Fibroblast of skin of right biceps (primary cell): ENCODE data around the gene GNA12.
"Not testable (repeated sequence)": the region's sequence is repeated elsewhere in the genome, so short reads cannot be mapped to it uniquely, and the experiment has no call there.

Source experiments
- DNase-seq: peaks from one replicate; pipeline ENCODE4 v3.0.0-alpha.2; 2013

The GNA12 gene

GRCh38 chr7:2708547-2709310 is 135.4 kb downstream of the GNA12 start:
- DNase-seq = no peak

DNA sequence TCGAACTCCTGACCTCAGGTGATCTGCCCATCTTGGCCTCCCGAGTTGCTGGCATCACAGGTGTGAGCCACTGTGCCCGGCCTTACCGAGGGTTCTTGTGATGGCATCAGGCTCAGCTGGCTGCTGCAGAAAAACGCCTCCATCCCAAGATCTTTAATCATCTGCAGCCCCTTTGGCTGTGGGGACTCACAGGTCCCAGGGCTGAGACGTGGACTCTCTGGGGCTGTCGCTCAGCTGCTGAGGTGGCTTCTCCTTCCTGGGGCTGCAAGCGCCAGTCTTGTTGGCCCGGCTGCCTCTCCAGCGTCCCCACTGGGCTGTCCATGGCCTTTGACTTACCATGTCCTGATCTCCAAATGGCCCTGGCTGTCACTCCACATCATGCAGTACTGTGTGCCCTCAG is 136.1 kb downstream of the GNA12 start:
- no peak for DNase-seq

DNA sequence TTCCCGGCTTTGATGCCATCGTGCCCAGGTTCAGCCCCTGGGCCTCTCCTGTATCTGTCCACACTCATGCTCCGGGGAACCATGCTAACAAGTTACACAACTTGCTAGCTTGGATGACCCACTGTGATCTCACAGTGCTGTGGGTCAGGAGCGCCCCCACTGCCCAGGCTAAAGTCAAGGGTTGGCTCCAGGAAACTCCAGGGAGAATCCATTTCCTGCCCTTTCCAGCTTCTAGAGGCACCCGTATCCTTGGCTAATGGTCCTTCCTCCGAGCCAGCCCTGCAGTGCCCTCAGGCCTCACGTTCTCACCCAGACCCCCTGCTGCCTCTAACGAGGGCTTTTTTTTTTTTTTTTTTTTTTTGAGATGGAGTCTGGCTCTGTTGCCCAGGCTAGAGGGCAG is 136.6 kb downstream of the GNA12 start:
- no peak for DNase-seq

- DNase-seq = no peak
Observed at GRCh38 chr7:2706685-2707126, 137.4 kb downstream of the GNA12 start.

DNA sequence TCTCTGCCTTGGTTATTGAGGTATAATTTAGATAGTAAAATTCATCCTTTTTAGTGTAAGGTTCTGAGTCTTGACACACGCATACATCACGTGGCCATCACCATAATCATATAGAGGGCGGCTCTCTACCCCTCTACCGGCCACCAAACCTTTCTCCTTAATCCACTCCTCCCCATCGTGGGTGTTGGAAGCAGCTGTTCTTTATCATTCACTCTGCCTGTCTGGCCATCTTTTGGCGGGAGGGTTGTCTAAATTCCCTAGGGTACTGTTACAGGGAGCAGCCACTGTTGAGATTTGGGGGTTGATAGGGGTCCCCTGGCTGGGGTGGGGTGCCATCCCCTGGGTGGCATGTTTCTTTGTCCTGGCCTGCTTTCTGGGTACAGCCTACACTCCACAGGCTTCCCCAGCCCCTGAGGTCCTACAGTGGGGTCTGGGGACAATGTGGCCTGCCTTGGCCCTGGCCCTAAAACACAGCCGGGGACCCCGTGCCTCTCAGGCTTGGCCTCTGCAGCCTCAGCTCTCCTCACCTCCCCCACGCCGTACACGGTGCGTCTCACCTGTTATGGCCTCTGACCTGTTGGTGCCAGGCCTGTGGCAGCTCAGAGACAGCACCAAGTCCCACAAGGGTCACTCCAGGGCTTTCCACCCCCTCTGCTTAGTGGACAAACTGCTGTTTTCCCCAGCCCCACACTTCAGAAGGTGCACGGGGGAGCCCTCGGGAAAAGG is 138.6 kb downstream of the GNA12 start:
- no peak for DNase-seq

DNA sequence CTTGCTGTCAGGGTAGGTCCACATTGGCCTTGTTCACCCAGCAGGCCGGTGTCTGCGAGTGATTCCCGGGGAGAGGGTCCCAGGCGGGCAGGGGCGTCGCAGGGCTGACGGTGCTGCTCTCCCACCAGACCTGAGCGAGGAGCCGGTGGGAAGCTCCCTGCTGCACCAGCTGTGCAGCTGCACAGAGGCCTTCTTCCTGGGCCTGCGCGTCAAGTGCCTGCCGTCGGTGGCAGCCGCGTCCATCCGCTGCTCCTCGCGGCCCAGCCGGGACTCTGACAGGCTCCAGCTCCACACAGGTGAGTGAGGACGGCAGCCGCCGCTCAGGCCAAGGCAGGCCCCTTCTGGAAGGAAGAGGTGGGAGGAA is 141.5 kb downstream of the GNA12 start:
- DNase-seq = no peak

GRCh38 chr7:2701832-2702593 is 142.1 kb downstream of the GNA12 start:
- no peak for DNase-seq

DNA sequence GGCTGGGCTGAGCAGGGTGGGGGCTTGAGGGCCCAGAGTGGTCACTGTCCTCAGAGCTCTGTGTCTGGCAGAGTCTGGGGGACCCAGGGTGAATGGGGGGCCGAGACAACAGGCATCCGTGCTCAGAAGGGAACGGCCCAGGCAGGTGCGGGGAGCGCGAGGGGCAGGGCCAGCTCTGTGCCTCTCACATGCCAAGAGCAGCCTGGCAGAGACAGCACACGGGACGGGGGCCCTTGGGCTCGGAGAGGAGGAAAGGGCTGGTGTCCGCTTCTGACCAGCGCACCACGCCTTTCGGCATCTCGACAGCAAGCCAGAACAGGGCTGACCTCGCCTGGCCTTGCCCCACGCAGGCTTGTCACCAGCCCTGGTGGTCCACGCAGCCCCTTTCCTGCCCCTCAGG is 142.7 kb downstream of the GNA12 start:
- no peak for DNase-seq

- no peak for DNase-seq
Observed at GRCh38 chr7:2700141-2700850, 143.8 kb downstream of the GNA12 start.

GRCh38 chr7:2699289-2699620 is 144.9 kb downstream of the GNA12 start:
- DNase-seq = no peak

DNA sequence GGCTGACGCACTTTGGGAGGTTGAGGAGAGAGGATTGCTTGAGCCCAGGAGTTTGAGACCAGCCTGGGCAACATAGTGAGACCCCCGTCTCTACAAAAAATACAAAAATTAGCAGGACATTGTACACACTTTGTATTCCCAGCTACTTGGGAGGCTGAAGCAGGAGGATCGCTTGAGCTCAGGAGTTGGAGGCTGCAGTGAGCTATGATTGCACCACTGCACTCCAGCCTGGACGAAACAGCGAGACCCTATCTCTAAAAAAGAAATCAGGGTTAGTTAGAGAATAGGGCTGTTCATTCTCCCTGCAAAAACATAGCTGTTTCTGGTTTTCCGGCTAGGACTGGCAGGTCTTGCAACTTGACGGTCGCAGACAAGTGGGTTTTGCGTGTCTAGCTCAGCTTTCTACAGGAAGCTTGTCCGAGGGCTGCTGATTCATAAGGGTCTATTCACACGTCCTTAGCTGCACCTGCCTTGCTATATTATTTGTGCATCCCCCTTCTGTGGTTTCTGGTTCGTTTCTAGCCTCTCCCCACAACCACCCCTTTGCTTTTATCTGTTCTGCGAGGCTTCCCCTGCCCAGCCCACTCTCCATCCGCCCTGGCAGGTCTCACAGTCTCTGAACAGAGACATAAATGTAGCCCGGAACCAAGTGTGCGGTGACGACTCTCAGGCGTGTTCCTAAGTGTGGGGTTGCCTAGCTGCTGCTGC is 145.4 kb downstream of the GNA12 start:
- DNase-seq = no peak

DNA sequence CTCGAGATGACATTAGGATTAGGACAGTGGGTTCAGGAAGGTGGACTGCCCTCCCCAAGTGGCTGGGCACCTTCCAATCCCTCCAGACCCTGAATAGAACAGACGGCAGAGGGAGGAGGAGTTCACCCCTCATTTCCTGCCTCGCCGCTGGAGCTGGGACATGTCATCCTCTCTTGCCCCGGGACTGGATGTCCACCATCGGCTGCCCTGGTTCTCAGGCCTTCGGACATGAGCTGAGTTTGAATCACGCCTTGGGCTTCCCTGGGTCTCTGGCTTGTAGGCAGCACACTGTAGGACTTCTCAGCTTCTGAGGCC is 150.0 kb downstream of the GNA12 start:
- DNase-seq = not testable (repeated sequence)

DNA sequence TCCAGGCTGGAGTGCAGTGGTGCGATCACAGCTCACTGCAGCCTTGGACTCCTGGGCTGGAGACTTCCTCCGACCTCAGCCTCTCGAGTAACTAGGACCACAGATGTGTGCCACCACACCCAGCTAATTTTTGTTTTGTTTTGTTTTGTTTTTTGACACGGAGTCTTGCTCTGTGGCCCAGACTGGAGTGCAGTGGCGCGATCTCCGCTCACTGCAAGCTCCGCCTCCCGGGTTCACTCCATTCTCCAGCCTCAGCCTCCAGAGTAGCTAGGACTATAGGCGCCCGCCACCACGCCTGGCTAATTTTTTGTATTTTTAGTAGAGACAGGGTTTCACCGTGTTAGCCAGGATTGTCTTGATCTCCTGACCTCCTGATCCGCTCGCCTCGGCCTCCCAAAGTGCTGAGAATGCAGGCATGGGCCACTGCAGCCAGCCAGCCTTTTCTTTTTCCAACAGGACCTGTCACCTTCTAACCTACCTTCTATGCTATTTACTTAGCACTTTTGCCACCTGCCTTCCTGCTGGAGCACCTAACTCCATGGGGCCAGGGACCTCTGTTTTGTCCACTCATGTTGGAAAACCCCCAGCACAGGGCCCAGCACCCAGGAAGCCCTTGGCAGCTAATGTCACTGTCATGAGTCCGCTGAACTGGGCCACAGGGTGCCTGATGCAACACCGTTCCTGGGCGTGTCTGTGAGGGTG is 150.5 kb downstream of the GNA12 start:
- DNase-seq = not testable (repeated sequence)

GRCh38 chr7:2692543-2692942 is 151.6 kb downstream of the GNA12 start:
- no peak for DNase-seq

DNA sequence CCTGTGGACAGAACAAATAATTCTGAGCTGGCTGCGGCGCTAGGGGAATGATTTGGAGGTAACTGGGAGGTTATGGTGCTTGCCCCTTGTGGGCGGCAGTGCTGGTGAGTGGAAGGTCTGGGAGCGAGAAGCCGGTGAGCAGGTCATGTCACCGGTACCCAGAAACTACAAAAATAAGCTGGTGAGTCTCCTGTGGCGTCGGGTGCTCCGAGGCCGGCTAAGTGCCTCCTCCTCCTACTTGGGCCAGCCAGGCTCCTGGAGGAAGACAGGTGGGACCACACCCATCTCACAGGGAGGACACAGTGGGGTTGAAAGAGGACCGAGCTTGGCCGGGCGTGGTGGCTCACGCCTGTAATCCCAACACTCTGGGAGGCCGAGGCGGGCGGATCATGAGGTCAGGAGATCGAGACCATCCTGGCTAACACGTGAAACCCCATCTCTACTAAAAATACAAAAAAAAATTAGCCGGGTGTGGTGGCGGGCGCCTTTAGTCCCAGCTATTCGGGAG is 152.1 kb downstream of the GNA12 start:
- DNase-seq = not testable (repeated sequence)

GRCh38 chr7:2691011-2691707 is 152.9 kb downstream of the GNA12 start:
- no peak for DNase-seq

DNA sequence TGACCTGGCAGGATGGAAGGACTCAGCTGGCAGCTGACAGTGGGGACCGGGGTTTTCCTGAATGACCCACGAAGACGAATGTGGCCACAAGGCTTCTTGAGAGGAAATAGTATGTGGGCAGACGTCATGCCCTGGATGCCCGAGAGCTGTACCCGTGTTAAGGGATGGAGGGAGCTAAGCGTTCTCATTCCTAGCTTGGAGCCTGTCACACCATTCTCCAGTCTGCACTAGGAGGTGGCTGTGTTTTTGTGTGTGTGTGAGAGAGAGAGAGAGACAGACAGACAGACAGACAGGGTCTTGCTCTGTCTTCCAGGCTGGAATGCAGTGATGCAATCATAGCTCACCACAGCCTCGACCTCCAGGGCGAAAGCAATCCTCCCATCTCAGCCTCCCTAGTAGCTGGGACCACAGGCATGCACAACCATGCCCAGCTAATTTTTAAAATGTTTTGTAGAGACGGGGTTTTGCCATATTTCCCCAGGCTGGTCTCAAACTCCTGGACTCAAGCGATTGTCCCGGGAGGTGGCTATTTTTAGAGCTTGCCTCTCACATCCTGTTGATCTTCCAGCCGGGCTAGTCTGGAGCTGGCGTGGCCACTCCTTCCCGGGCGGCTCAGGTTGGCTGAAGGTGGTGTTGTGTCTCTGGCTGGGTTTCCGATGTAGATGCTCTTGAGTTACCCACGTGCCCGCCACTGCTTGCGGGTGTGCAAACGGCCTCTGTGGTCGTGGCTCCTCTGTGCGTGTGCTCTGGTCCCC is 154.0 kb downstream of the GNA12 start:
- DNase-seq = peak; percentile 55

GRCh38 chr7:2689343-2689847 is 154.7 kb downstream of the GNA12 start:
- no peak for DNase-seq

DNA sequence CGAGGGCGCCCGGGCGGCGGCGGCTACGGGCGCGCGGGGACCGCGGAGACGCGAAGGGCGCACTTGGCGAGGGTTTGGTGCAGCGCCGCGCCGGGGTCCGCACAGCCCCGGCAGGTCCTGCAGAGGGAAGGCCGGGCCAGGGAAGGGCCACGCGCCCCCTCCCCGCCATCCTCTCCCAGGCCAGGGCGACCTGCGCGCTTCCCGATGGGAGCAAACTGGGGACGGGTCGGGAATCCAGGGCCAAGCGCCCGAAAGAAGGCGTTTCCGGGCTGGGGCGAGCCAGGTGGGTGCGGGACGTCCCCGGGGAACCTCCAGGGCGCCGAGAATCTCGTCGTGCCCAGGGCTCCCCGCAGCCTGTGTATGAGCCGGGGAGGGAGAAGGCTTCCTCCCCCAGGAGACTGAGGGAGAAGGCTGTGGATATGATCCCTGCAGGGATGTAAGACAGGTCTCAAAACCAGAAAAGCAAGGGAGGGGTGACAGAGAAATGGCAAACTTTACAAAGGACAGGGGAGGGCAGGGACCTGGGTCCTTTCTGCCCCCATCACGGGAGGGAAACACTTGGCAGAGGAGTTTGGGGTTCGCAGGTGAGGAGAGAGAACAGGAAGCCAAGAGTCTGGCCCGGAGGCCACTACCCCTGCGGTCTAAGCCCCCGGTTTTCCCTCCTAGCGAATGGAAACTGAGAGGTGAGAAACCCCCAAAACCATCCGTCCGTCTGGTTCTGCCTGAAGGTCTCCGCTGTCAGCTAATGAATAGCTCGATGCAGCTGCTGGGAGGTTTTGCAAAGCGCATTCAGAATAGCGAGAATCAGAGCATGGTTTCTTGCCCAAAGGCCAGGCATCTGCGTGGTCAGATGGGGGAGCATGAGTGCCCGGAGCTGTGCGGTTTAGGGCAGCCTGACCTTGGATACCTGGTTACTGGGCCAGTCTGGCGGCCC is 155.4 kb downstream of the GNA12 start:
- no peak for DNase-seq
